Measurements from ENCODE around the gene DPYSL4.
"Not testable (repeated sequence)": the region's sequence is repeated elsewhere in the genome, so short reads cannot be mapped to it uniquely, and the experiment has no call there.

DPYSL4 gene

GRCh38 chr10:132207536-132208461 lies 21.1 kb downstream of the DPYSL4 start:
- DNase-seq (ENCODE audit: low spot score), result peak; percentile 30

GRCh38 chr10:132208462-132209050 lies 21.8 kb downstream of the DPYSL4 start:
- peak; percentile 8 for DNase-seq (ENCODE audit: low spot score)

- no peak for DNase-seq (ENCODE audit: low spot score)
Measured at GRCh38 chr10:132209130-132209529, 22.4 kb downstream of the DPYSL4 start.

- DNase-seq (ENCODE audit: low spot score), result no peak
Measured at GRCh38 chr10:132209978-132210530, 23.3 kb downstream of the DPYSL4 start.

GRCh38 chr10:132210766-132211165 lies 24.0 kb downstream of the DPYSL4 start:
- no peak for DNase-seq (ENCODE audit: low spot score)

GRCh38 chr10:132211246-132211645 lies 24.5 kb downstream of the DPYSL4 start:
- DNase-seq (ENCODE audit: low spot score), result no peak

GRCh38 chr10:132212816-132213215 lies 26.1 kb downstream of the DPYSL4 start:
- DNase-seq (ENCODE audit: low spot score), result no peak

GRCh38 chr10:132213917-132214316 lies 27.2 kb downstream of the DPYSL4 start:
- no peak for DNase-seq (ENCODE audit: low spot score)

GRCh38 chr10:132216441-132216840 lies 29.7 kb downstream of the DPYSL4 start:
- not testable (repeated sequence) for DNase-seq (ENCODE audit: low spot score)

- DNase-seq (ENCODE audit: low spot score), result no peak
Measured at GRCh38 chr10:132219486-132219885, 32.7 kb downstream of the DPYSL4 start.

- DNase-seq (ENCODE audit: low spot score), result no peak
Measured at GRCh38 chr10:132220061-132220460, 33.3 kb downstream of the DPYSL4 start.

- not testable (repeated sequence) for DNase-seq (ENCODE audit: low spot score)
Measured at GRCh38 chr10:132220996-132221395, 34.2 kb downstream of the DPYSL4 start.

GRCh38 chr10:132222726-132223125 lies 36.0 kb downstream of the DPYSL4 start:
- no peak for DNase-seq (ENCODE audit: low spot score)

- DNase-seq (ENCODE audit: low spot score), result peak; percentile 96
Measured at GRCh38 chr10:132223156-132223590, 36.4 kb downstream of the DPYSL4 start.

- no peak for DNase-seq (ENCODE audit: low spot score)
Measured at GRCh38 chr10:132223611-132224342, 37.0 kb downstream of the DPYSL4 start.

- no peak for DNase-seq (ENCODE audit: low spot score)
Measured at GRCh38 chr10:132224343-132225072, 37.8 kb downstream of the DPYSL4 start.

- DNase-seq (ENCODE audit: low spot score), result no peak
Measured at GRCh38 chr10:132225073-132225848, 38.5 kb downstream of the DPYSL4 start.

- DNase-seq (ENCODE audit: low spot score), result no peak
Measured at GRCh38 chr10:132225849-132226205, 39.1 kb downstream of the DPYSL4 start.

GRCh38 chr10:132226586-132227405 lies 40.0 kb downstream of the DPYSL4 start:
- no peak for DNase-seq (ENCODE audit: low spot score)

- no peak for DNase-seq (ENCODE audit: low spot score)
Measured at GRCh38 chr10:132227851-132228390, 41.2 kb downstream of the DPYSL4 start.
